HEK293 (cell line): ENCODE measurements around the gene ZBTB5.
A peak's percentile ranks its signal among the peaks of the same experiment; 100 is the strongest.

ENCODE experiments used
- BCL6B ChIP-seq: fragments of 450-650 bp; formaldehyde crosslinking; IDR thresholded peaks from 2 replicates; pipeline ENCODE4 v1.5.1; 2017; ENCODE audit warnings: missing biosample characterization, missing genetic modification characterization
- GLIS1 ChIP-seq: fragments of 450-650 bp; formaldehyde crosslinking; IDR thresholded peaks from 2 replicates; pipeline ENCODE4 v1.5.1; 2016; ENCODE audit warnings: missing biosample characterization, missing genetic modification characterization
- INSM2 ChIP-seq: fragments of 450-650 bp; formaldehyde crosslinking; IDR thresholded peaks from 2 replicates; pipeline ENCODE4 v1.5.1; 2016; ENCODE audit warnings: missing biosample characterization, missing genetic modification characterization
- KLF17 ChIP-seq: fragments of 450-650 bp; formaldehyde crosslinking; IDR thresholded peaks from 2 replicates; pipeline ENCODE4 v1.5.1; 2016; ENCODE audit warnings: missing biosample characterization, missing genetic modification characterization
- OSR2 ChIP-seq: fragments of 450-650 bp; formaldehyde crosslinking; IDR thresholded peaks from 2 replicates; pipeline ENCODE4 v1.5.1; 2016; ENCODE audit warnings: missing biosample characterization, missing genetic modification characterization
- PRDM2 ChIP-seq: fragments of 450-650 bp; formaldehyde crosslinking; IDR thresholded peaks from 2 replicates; pipeline ENCODE4 v1.5.1; 2016; ENCODE audit warnings: missing biosample characterization, missing genetic modification characterization, borderline replicate concordance
- TCF7L2 ChIP-seq: IDR thresholded peaks from 2 replicates; pipeline ENCODE4 v1.6.1; 2011; ENCODE audit warnings: low read depth, mild to moderate bottlenecking, inconsistent platforms, low read length, moderate library complexity, borderline replicate concordance
- ZBTB26 ChIP-seq: fragments of 450-650 bp; formaldehyde crosslinking; optimal IDR thresholded peaks from 2 replicates; pipeline ENCODE3; 2016; ENCODE audit warnings: missing biosample characterization, mild to moderate bottlenecking, missing genetic modification characterization
- ZBTB49 ChIP-seq: fragments of 450-650 bp; formaldehyde crosslinking; IDR thresholded peaks from 2 replicates; pipeline ENCODE4 v1.5.1; 2016; ENCODE audit warnings: missing biosample characterization, missing genetic modification characterization, low read depth
- ZFP37 ChIP-seq: fragments of 450-650 bp; formaldehyde crosslinking; IDR thresholded peaks from 2 replicates; pipeline ENCODE4 v1.5.1; 2016; ENCODE audit warnings: missing biosample characterization, missing genetic modification characterization
- ZNF19 ChIP-seq: fragments of 450-650 bp; formaldehyde crosslinking; IDR thresholded peaks from 2 replicates; pipeline ENCODE4; 2016; ENCODE audit warnings: missing biosample characterization, missing genetic modification characterization, low read depth
- ZNF23 ChIP-seq: fragments of 450-650 bp; formaldehyde crosslinking; IDR thresholded peaks from 2 replicates; pipeline ENCODE4 v1.5.1; 2016; ENCODE audit warnings: missing biosample characterization, missing genetic modification characterization, borderline replicate concordance
- ZNF274 ChIP-seq, 2 experiments: fragments of 200-500 bp in 1 of 2; fragments of 450-650 bp in 1 of 2; sonication (Bioruptor generic) in 1 of 2; formaldehyde crosslinking in 1 of 2; IDR thresholded peaks; 2 replicates each; pipeline versions ENCODE4 v1.5.1 to v1.6.1; 2014 to 2016; ENCODE audit warnings: borderline replicate concordance in 1 of 2, inconsistent platforms in 1 of 2, low read length in 1 of 2, missing biosample characterization in 1 of 2, missing genetic modification characterization in 1 of 2
- ZNF280D ChIP-seq: fragments of 450-650 bp; formaldehyde crosslinking; IDR thresholded peaks from 2 replicates; pipeline ENCODE4 v1.5.1; 2016; ENCODE audit warnings: missing biosample characterization, missing genetic modification characterization
- ZNF366 ChIP-seq: fragments of 450-650 bp; formaldehyde crosslinking; conservative IDR thresholded peaks from 2 replicates; pipeline ENCODE4 v1.5.1; 2016; ENCODE audit warnings: missing biosample characterization, missing genetic modification characterization
- ZNF391 ChIP-seq: fragments of 450-650 bp; formaldehyde crosslinking; IDR thresholded peaks from 2 replicates; pipeline ENCODE4 v1.5.1; 2016; ENCODE audit warnings: low read depth, missing biosample characterization, missing genetic modification characterization, borderline replicate concordance
- ZNF433 ChIP-seq: fragments of 450-650 bp; formaldehyde crosslinking; IDR thresholded peaks from 2 replicates; pipeline ENCODE4 v1.5.1; 2016; ENCODE audit warnings: missing biosample characterization, missing genetic modification characterization, low read depth
- ZNF544 ChIP-seq: fragments of 450-650 bp; formaldehyde crosslinking; IDR thresholded peaks from 2 replicates; pipeline ENCODE4 v1.5.0; 2017; ENCODE audit warnings: missing biosample characterization, missing genetic modification characterization
- ZNF670 ChIP-seq: fragments of 450-650 bp; formaldehyde crosslinking; IDR thresholded peaks from 2 replicates; pipeline ENCODE4 v1.5.1; 2016; ENCODE audit warnings: missing biosample characterization, missing genetic modification characterization, low read depth
- ZNF843 ChIP-seq: fragments of 450-650 bp; formaldehyde crosslinking; IDR thresholded peaks from 2 replicates; pipeline ENCODE4 v1.5.1; 2016; ENCODE audit warnings: missing biosample characterization, missing genetic modification characterization

Gene ZBTB5

GRCh38 chr9:37464426-37465248 is 613 bp downstream of the ZBTB5 start (continued):
- no peak for TF ChIP-seq ZNF19 (tag by site-specific recombination)
- no peak for TF ChIP-seq ZNF274 (IDR thresholded peaks at IDR 0.05; ENCODE audit: low read length)
- TF ChIP-seq ZNF274 (tag by site-specific recombination; IDR thresholded peaks at IDR 0.05; ENCODE audit: borderline replicate concordance), result no peak
- TF ChIP-seq PRDM2 (tag by site-specific recombination), result no peak
- peak; percentile 18; the same call in 1 of the 2 replicates for TF ChIP-seq GLIS1
- TF ChIP-seq ZNF670, result no peak
- TF ChIP-seq OSR2 (tag by site-specific recombination), result no peak
- TF ChIP-seq ZNF433 (tag by site-specific recombination), result no peak
- TF ChIP-seq INSM2 (tag by site-specific recombination), result 0 out of 2 replicates have a peak, but pooled peaks have one; percentile 52
- no peak for TF ChIP-seq ZNF544 (tag by site-specific recombination)
- TF ChIP-seq ZFP37 (tag by site-specific recombination), result no peak
- 0 out of 2 replicates have a peak, but pooled peaks have one; percentile 25 for TF ChIP-seq KLF17
- TF ChIP-seq ZNF843 (tag by site-specific recombination), result 0 out of 2 replicates have a peak, but pooled peaks have one; percentile 11
- peak; percentile 94 for TF ChIP-seq ZBTB26 (tag by site-specific recombination)
- no peak for TF ChIP-seq TCF7L2
- TF ChIP-seq ZBTB49, result no peak
- TF ChIP-seq ZNF366 (tag by site-specific recombination), result no peak
- TF ChIP-seq BCL6B (tag by site-specific recombination), result no peak
- TF ChIP-seq ZNF391 (tag by site-specific recombination), result no peak
- no peak for TF ChIP-seq ZNF23
- TF ChIP-seq ZNF280D (tag by site-specific recombination), result no peak
